GM12878 (cell line): ENCODE data around the gene ABHD11. TPM values are rescaled to one million over a fixed set of nuclear protein-coding genes. Genes with fewer than 3 reads are reported as not detected.

Experiments
- ATAC-seq: fragments of 200-7000 bp; cut with Tn5 transposase; 3 replicates; pipeline ENCODE4 v1.9.1; 2020; ENCODE audit warnings: mild to moderate bottlenecking, moderate library complexity
- BruUV-seq: library from RNA; stranded (reverse); fragments of 400-500 nt; replicated peaks from 2 replicates; lab custom pipeline; 2021; lab: Mats Ljungman, UMichigan
- CTCF ChIA-PET: fragments of 300-600 bp; sonication (Branson Sonifier 250); formaldehyde crosslinking; extraction: SDS; loops from one replicate; lab custom pipeline; 2021; ENCODE audit warnings: inconsistent platforms; lab: Yijun Ruan, JAX
- POLR2A ChIA-PET: fragments of 350-600 bp; formaldehyde crosslinking; extraction: SDS; loops from one replicate; lab custom pipeline; 2021; ENCODE audit warnings: inconsistent platforms; lab: Charles Lee
- RAD21 ChIA-PET: fragments of 300-600 bp; sonication (Branson Sonifier 250); formaldehyde crosslinking; loops from one replicate; lab custom pipeline; 2023; ENCODE audit warnings: antibody characterized with exemption; ENCODE audit not compliant: unreplicated experiment; lab: Charles Lee
- SMC1A ChIA-PET: fragments of 300-600 bp; sonication (Branson Sonifier 250); formaldehyde crosslinking; loops from one replicate; lab custom pipeline; 2023; ENCODE audit not compliant: unreplicated experiment, uncharacterized antibody; lab: Charles Lee
- DNase-seq: peaks from one replicate; pipeline ENCODE4 v3.0.0-alpha.2; 2011; ENCODE audit warnings: low read depth, low spot score
- FAIRE-seq: peaks from 3 replicates; lab custom pipeline; 2011; peaks lifted over from hg19 to GRCh38; lab: Jason Lieb, UNC
- H2AFZ ChIP-seq: 2 replicates; pipeline ENCODE4 v1.6.0; 2011; ENCODE audit warnings: low read depth, low read length, control low read depth; ENCODE audit not compliant: control insufficient read depth
- H3K27ac ChIP-seq: 2 replicates; pipeline ENCODE4 v1.5.1; 2011; ENCODE audit warnings: control low read depth; ENCODE audit not compliant: control insufficient read depth, insufficient read depth
- H3K27me3 ChIP-seq, 2 experiments: replicated peaks in 1 of 2; 2 replicates each; pipeline versions ENCODE4 v1.6.0 to v1.6.1; 2011; ENCODE audit warnings: low read length in 1 of 2; ENCODE audit not compliant: control insufficient read depth in 2 of 2, insufficient read depth in 2 of 2
- H3K36me3 ChIP-seq, 2 experiments: 2 replicates each; pipeline ENCODE4 v1.5.1; 2011; ENCODE audit warnings: low read length in 1 of 2; ENCODE audit not compliant: control insufficient read depth in 2 of 2, insufficient read depth in 2 of 2
- H3K4me1 ChIP-seq: 2 replicates; pipeline ENCODE4 v1.6.1; 2011; ENCODE audit warnings: mild to moderate bottlenecking, low read length, moderate library complexity, mixed read lengths; ENCODE audit not compliant: control insufficient read depth, insufficient read depth
- H3K4me2 ChIP-seq: 2 replicates; pipeline ENCODE4 v1.6.0; 2011; ENCODE audit warnings: control low read depth; ENCODE audit not compliant: control insufficient read depth, insufficient read depth
- H3K4me3 ChIP-seq: fragments of 200-600 bp; sonication (generic); 2 replicates; pipeline ENCODE4 v1.5.1; 2016
- H3K79me2 ChIP-seq: 2 replicates; pipeline ENCODE4 v1.6.0; 2011; ENCODE audit warnings: low read length; ENCODE audit not compliant: control insufficient read depth, insufficient read depth
- H3K9ac ChIP-seq: 2 replicates; pipeline ENCODE4 v1.8.0; 2011; ENCODE audit warnings: low read length, control low read depth, mixed read lengths; ENCODE audit not compliant: control insufficient read depth, insufficient read depth
- H3K9me3 ChIP-seq: replicated peaks from 3 replicates; pipeline ENCODE4 v1.5.1; 2011; ENCODE audit warnings: mild to moderate bottlenecking, low read length; ENCODE audit not compliant: control insufficient read depth, insufficient read depth
- H4K20me1 ChIP-seq: 2 replicates; pipeline ENCODE4 v1.6.0; 2011; ENCODE audit not compliant: control insufficient read depth, insufficient read depth
- CBX5 ChIP-seq: sonication (generic); IDR thresholded peaks from 2 replicates; pipeline ENCODE4 v1.6.1; 2016; ENCODE audit warnings: low read depth, moderate library complexity, mild to moderate bottlenecking, inconsistent platforms
- CHD1 ChIP-seq: IDR thresholded peaks from 2 replicates; pipeline ENCODE4 v1.6.1; 2012; ENCODE audit warnings: low read depth, low read length, improper control_type of control experiment
- CREB1 ChIP-seq: IDR thresholded peaks from 2 replicates; pipeline ENCODE4 v1.6.1; 2012; ENCODE audit warnings: low read depth, mild to moderate bottlenecking, inconsistent platforms
- EGR1 ChIP-seq, 2 experiments: IDR thresholded peaks; 1 replicate in 1 of 2; 2 replicates in 1 of 2; pipeline ENCODE4 v1.6.1; 2011 to 2012; ENCODE audit warnings: low read depth in 2 of 2, low read length in 2 of 2, borderline replicate concordance in 1 of 2, mild to moderate bottlenecking in 1 of 2, moderate library complexity in 1 of 2
- GABPA ChIP-seq: IDR thresholded peaks from 2 replicates; pipeline ENCODE4 v1.6.1; 2014; ENCODE audit warnings: antibody characterized with exemption, low read depth, mild to moderate bottlenecking, inconsistent platforms
- IRF4 ChIP-seq: IDR thresholded peaks from 2 replicates; pipeline ENCODE4 v1.6.1; 2011; ENCODE audit warnings: low read depth, low read length
- NRF1 ChIP-seq: conservative IDR thresholded peaks from 2 replicates; pipeline ENCODE4 v1.6.1; 2011; ENCODE audit warnings: mild to moderate bottlenecking, low read depth, low read length, improper control_type of control experiment
- RELA ChIP-seq: fragments of 450-650 bp; IDR thresholded peaks from 2 replicates; pipeline ENCODE4 v1.8.0; 2014; ENCODE audit warnings: borderline replicate concordance; ENCODE audit not compliant: partially characterized antibody
- RFX5 ChIP-seq: IDR thresholded peaks from 2 replicates; pipeline ENCODE4 v1.6.1; 2011; ENCODE audit warnings: low read depth, low read length, improper control_type of control experiment
- SIN3A ChIP-seq: IDR thresholded peaks from 2 replicates; pipeline ENCODE4 v1.6.1; 2012; ENCODE audit warnings: low read depth, low read length, improper control_type of control experiment
- SP1 ChIP-seq: IDR thresholded peaks from one replicate; pipeline ENCODE4 v1.6.1; 2011; ENCODE audit warnings: low read depth, low read length
- TCF3 ChIP-seq: IDR thresholded peaks from 2 replicates; pipeline ENCODE4 v1.6.1; 2012; ENCODE audit warnings: low read depth, mild to moderate bottlenecking, low read length, borderline replicate concordance; ENCODE audit not compliant: insufficient read depth
- WGBS: methylation state at CpG from one replicate; pipeline ENCODE4 v1.1.6; 2016; ENCODE audit warnings: low lambda C conversion rate; ENCODE audit not compliant: insufficient replicate concordance, insufficient coverage; ENCODE audit errors: missing lambda C conversion rate; 5-methylcytosine and 5-hydroxymethylcytosine counted together
- in situ Hi-C: fragments of 300-500 bp; cut with MboI; formaldehyde crosslinking; loops from 9 replicates; pipeline ENCODE4 v1.14.3; 2018; ENCODE audit warnings: mixed read lengths
- intact Hi-C: fragments of 100-400 bp; cut with micrococcal nuclease; formaldehyde crosslinking; loops from one replicate; pipeline ENCODE4 v1.14.2; 2022; ENCODE audit not compliant: unreplicated experiment
- polyA plus RNA-seq, 11 experiments: library from polyadenylated mRNA; depleted of rRNA in 4 of 11; unstranded in 6 of 11; stranded (reverse) in 5 of 11; fragments of >200 nt; fragmentation: Nextera tagmentation in 4 of 11; fragmentation: Illumina TruSeq in 1 of 11; extraction: Ambion mirVana in 4 of 11; extraction: Trizol in 1 of 11; gene quantifications; 1 replicate in 1 of 11; 2 replicates in 10 of 11; pipeline versions ENCODE4 v1.2.1 to v1.2.3, GENCODE V29; 2011 to 2016; ENCODE audit warnings: inconsistent platforms in 2 of 11, missing spikeins in 2 of 11, low read depth in 1 of 11
- total RNA-seq, 4 experiments: library from RNA; depleted of rRNA in 3 of 4; stranded (reverse); fragments of >200 nt in 3 of 4; fragmentation: Illumina TruSeq in 1 of 4; extraction: Trizol in 1 of 4; gene quantifications; 2 replicates each; pipeline versions ENCODE4 v1.2.1 to v1.2.3, GENCODE V29; 2013 to 2021
- TF ChIP-seq, protein P1 (sequence below): fragments of 450-650 bp; IDR thresholded peaks from 2 replicates; pipeline ENCODE4 v1.6.1; 2018; ENCODE audit warnings: borderline replicate concordance, mild to moderate bottlenecking; ENCODE audit not compliant: partially characterized antibody

The ABHD11 gene
- total and polyA plus RNA-seq, 10 of the 15 experiments (the other 5 are each of a cell fraction or from before 2014, with no cell fraction given), result 2.8 to 24.8 (median 10.1) TPM

DNA sequence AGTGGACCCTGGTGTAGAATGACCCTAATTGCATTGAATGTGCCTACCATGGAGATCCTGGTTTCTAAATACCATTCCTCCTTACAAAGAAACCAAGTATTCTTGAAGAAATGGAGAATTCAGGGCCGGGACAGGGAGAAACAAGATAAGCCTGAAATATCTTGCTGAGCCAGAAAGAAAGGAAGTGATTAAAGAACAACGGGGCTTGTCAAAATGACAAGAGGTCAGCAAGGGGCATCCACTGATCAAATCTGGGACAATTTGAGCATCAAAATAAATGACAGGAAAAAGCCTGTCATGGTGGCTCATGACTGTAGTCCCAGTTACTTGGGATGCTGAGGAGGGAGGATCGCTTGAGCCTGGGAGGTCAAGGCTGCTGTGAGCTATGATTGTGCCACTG, 8.1 kb downstream of the ABHD11 start:
- Histone ChIP-seq H3K4me2 (no peak overlapping the region), H3K9me3 (no peaks in the 10 kb centered on the region), H2AFZ (no peak overlapping the region), H3K36me3 (no peaks in the 10 kb centered on the region; a peak in 1 of 4 replicates), H3K79me2 (no peaks in the 10 kb centered on the region), H3K27me3 (no peaks in the 10 kb centered on the region), H3K9ac (no peak overlapping the region), H3K27ac (no peak overlapping the region), H4K20me1 (no peaks in the 10 kb centered on the region)
- ATAC-seq, result no peak
- ChIA-PET RAD21 (interaction anchor here (0.6 kb wide), 1 partner anchor 145 kb away, joined by 3 read pairs; no protein-coding TSS in a partner anchor), POLR2A (interaction anchor here (1.2 kb wide), 1 partner anchor 112 kb away, joined by 8 read pairs; the partner anchor contains the start of gene METTL27), SMC1A (no interaction called here)
- in situ Hi-C loops, result loop anchor here (5.0 kb wide), 1 partner anchor 123 kb away; no protein-coding TSS in a partner anchor
- WGBS, result 9% methylated on average over 3 of the region's 3 CpGs
- TF ChIP-seq RFX5 (no peak), RELA (no peak), TCF3 (no peak), GABPA (no peak), IRF4 (no peak), CHD1 (no peak), NRF1 (no peak), SIN3A (no peak), EGR1 (IDR thresholded peaks at IDR 0.05; ENCODE audit: borderline replicate concordance in 1 of 2, low read depth in 2 of 2, low read length in 2 of 2) (no peak), SP1 (no peak), CBX5 (no peak), CREB1 (no peak)
- TF ChIP-seq, protein P1, sequence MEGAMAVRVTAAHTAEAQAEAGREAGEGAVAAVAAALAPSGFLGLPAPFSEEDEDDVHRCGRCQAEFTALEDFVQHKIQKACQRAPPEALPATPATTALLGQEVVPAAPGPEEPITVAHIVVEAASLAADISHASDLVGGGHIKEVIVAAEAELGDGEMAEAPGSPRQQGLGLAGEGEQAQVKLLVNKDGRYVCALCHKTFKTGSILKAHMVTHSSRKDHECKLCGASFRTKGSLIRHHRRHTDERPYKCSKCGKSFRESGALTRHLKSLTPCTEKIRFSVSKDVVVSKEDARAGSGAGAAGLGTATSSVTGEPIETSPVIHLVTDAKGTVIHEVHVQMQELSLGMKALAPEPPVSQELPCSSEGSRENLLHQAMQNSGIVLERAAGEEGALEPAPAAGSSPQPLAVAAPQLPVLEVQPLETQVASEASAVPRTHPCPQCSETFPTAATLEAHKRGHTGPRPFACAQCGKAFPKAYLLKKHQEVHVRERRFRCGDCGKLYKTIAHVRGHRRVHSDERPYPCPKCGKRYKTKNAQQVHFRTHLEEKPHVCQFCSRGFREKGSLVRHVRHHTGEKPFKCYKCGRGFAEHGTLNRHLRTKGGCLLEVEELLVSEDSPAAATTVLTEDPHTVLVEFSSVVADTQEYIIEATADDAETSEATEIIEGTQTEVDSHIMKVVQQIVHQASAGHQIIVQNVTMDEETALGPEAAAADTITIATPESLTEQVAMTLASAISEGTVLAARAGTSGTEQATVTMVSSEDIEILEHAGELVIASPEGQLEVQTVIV, result no peak
- TF ChIP-seq, all 136 proteins: peak for 0
- no peaks in the 10 kb centered on the region; the same call in 1 of the 2 replicates for H3K4me1 ChIP-seq
- FAIRE-seq, result no peak
- no peak for DNase-seq
- CTCF ChIA-PET, result interaction anchor here (1.3 kb wide), 1 partner anchor 123 kb away, joined by 5 read pairs; no protein-coding TSS in a partner anchor
- H3K4me3 ChIP-seq, result no peak overlapping the region
- intact Hi-C loops, result loop anchor here (10.0 kb wide), 1 partner anchor 206 kb away; the partner anchor contains the start of gene BAZ1B
- no TSS peak for BruUV-seq
